SH-SY5Y (cell line): ENCODE results near the gene ADAMTS17.

Experiments used
- GATA2 ChIP-seq: IDR thresholded peaks from 2 replicates; pipeline ENCODE4 v1.6.1; 2011; ENCODE audit warnings: mild to moderate bottlenecking, low read depth, low read length
- GATA3 ChIP-seq: IDR thresholded peaks from 2 replicates; pipeline ENCODE4 v1.6.1; 2011; ENCODE audit warnings: low read depth, mild to moderate bottlenecking, low read length, moderate library complexity

DNA sequence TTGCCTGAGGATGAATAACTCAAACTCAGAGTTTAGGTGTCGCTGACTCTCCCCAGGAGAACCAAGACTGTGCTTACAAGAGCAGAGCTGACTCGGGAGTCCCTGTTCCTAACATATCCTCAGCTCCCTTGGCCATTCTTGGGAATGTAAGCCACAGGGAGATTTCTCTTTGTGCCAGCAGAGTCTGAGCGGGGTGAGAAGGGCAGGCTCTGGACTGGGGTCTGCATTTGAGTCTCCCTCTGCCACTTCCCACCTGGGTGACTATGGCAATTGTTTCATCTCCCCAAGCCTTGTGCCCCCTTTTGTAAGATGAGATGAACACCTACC, 126.0 kb downstream of the ADAMTS17 start:
- TF ChIP-seq GATA2 (no peak), GATA3 (no peak)
